Spleen (tissue), 11 donors: Measurements from ENCODE around the gene ADAMTS17. TPM values are rescaled to one million over a fixed set of nuclear protein-coding genes. Genes with fewer than 3 reads are reported as not detected.

ENCODE experiments used
- DNase-seq: peaks from one replicate; pipeline ENCODE4 v3.0.0-alpha.2; 2020
- H3K27ac ChIP-seq, 8 donors: fragments of 200-600 bp; sonication (generic) in 7 of 8; 1 replicate in 4 of 8; 2 replicates in 4 of 8; pipeline versions ENCODE4 v1.5.0 to v1.8.0; 2016 to 2021; ENCODE audit warnings: inconsistent platforms in 4 of 8, mild to moderate bottlenecking in 4 of 8, moderate library complexity in 1 of 8
- H3K27me3 ChIP-seq, 7 donors: fragments of 200-600 bp; sonication (generic) in 6 of 7; replicated peaks in 1 of 7; 1 replicate in 4 of 7; 2 replicates in 3 of 7; pipeline versions ENCODE4 v1.5.0 to v1.8.0; 2016 to 2021; ENCODE audit warnings: inconsistent platforms in 3 of 7, mild to moderate bottlenecking in 1 of 7
- H3K36me3 ChIP-seq, 6 donors: fragments of 200-600 bp; sonication (generic) in 5 of 6; 1 replicate in 4 of 6; 2 replicates in 2 of 6; pipeline versions ENCODE4 v1.5.0 to v1.8.0; 2016 to 2021; ENCODE audit warnings: inconsistent platforms in 2 of 6
- H3K4me1 ChIP-seq, 6 donors: fragments of 200-600 bp; sonication (generic) in 5 of 6; 1 replicate in 3 of 6; 2 replicates in 3 of 6; pipeline versions ENCODE4 v1.5.0 to v1.8.0; 2016 to 2021; ENCODE audit warnings: inconsistent platforms in 3 of 6
- H3K4me3 ChIP-seq, 8 donors: fragments of 200-600 bp; sonication (generic) in 7 of 8; 1 replicate in 4 of 8; 2 replicates in 4 of 8; pipeline versions ENCODE4 v1.5.0 to v1.8.0; 2016 to 2021; ENCODE audit warnings: inconsistent platforms in 4 of 8, mild to moderate bottlenecking in 4 of 8, moderate library complexity in 2 of 8
- H3K9me3 ChIP-seq, 8 donors: fragments of 200-600 bp; sonication (generic) in 7 of 8; 1 replicate in 4 of 8; 2 replicates in 4 of 8; pipeline versions ENCODE4 v1.5.0 to v1.8.0; 2016 to 2021; ENCODE audit warnings: inconsistent platforms in 4 of 8
- POLR2A ChIP-seq, 3 donors: fragments of 450-650 bp; IDR thresholded peaks; one replicate each; pipeline ENCODE4 v1.5.1; 2017; ENCODE audit warnings: antibody characterized with exemption in 3 of 3, mild to moderate bottlenecking in 1 of 3
- POLR2AphosphoS5 ChIP-seq, 3 donors: sonication (generic); formaldehyde crosslinking; IDR thresholded peaks; one replicate each; pipeline ENCODE4 v1.5.1; 2017; ENCODE audit warnings: antibody characterized with exemption in 3 of 3
- WGBS, 5 donors: extraction: QIAGEN DNeasy Blood & Tissue Kit in 3 of 5; methylation state at CpG; one replicate each; pipeline versions ENCODE4 v1.1.5 to v1.1.7; 2013 to 2018; 5-methylcytosine and 5-hydroxymethylcytosine counted together
- intact Hi-C: fragments of 100-400 bp; cut with DNase I; formaldehyde crosslinking; loops from one replicate; pipeline ENCODE4 v1.15.0; 2023; ENCODE audit warnings: low total_unique reads
- polyA plus RNA-seq, 3 donors: library from polyadenylated mRNA; stranded (reverse); fragments of 200-250 nt; gene quantifications; one replicate each; pipeline ENCODE4 v1.2.1, GENCODE V29; 2013
- total RNA-seq, 7 donors: library from RNA; depleted of rRNA in 3 of 7; stranded (reverse); fragments of >200 nt in 3 of 7; fragmentation: NEBNext Ultra II Directional in 4 of 7; extraction: Animal tissue kit (Norgen Biotek cat#: 25700) in 4 of 7; gene quantifications; one replicate each; pipeline versions ENCODE4 v1.1.0 to v1.2.1, GENCODE V29; 2016 to 2021
- TF ChIP-seq, protein P1 (sequence below), 11 experiments: fragments of 200-600 bp in 7 of 11; fragments of 450-650 bp in 4 of 11; sonication (generic) in 4 of 11; IDR thresholded peaks in 8 of 11; conservative IDR thresholded peaks in 3 of 11; 1 replicate in 7 of 11; 2 replicates in 4 of 11; pipeline versions ENCODE4 v1.4.0 to v1.8.0; 2016 to 2021; ENCODE audit warnings: antibody characterized with exemption in 11 of 11, inconsistent platforms in 4 of 11, mild to moderate bottlenecking in 1 of 11
- donor health status: healthy with polysubstance abuse.
- donor health status: DM: no; HTN: no; CAD: no; lungs with moderate emphysema.
- donor health status: DM: no; HTN: no; CAD: no.
- donor health status: Bipolar disorder and iron deficiency.
- donor health status: healthy.
- donor health status: DM: no; HTN: no; CAD: no.
- donor health status: DM: yes; HTN: yes; CAD: no.

The ADAMTS17 gene
- total and polyA plus RNA-seq, 10 donors, result 0.21 to 13.2 (median 5.8) TPM

DNA sequence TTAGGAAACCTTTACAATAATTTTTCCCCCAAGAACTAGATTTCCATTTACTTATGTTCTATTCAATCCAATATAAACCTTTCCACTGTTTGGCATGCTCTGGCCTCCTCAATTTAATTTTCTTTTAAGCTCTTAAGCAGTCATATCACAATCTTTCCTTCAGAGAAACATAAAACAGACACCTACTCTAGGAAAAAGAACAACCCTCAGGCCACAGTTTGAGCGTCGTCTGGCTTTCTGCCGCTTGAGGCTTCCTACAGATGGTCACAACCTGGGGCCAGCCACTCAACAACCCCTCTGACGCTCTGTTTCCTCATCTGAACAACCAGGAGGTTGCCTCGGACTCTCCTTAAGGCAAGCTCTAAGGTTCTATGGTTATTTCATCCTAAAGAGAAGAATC lies 143.3 kb downstream of the ADAMTS17 start:
- Histone ChIP-seq H3K36me3 (no peaks in the 10 kb centered on the region), H3K4me1 (peaks cover 0 to 13% (median 5%) of the 10 kb centered on the region in 6 donors), H3K27me3 (peaks cover 0 to 11% (median 0%) of the 10 kb centered on the region in 7 donors), H3K4me3 (no peak overlapping the region), H3K9me3 (no peaks in the 10 kb centered on the region), H3K27ac (no peak overlapping the region)
- TF ChIP-seq POLR2AphosphoS5 (IDR thresholded peaks at IDR 0.05), result no peak
- TF ChIP-seq, protein P1, sequence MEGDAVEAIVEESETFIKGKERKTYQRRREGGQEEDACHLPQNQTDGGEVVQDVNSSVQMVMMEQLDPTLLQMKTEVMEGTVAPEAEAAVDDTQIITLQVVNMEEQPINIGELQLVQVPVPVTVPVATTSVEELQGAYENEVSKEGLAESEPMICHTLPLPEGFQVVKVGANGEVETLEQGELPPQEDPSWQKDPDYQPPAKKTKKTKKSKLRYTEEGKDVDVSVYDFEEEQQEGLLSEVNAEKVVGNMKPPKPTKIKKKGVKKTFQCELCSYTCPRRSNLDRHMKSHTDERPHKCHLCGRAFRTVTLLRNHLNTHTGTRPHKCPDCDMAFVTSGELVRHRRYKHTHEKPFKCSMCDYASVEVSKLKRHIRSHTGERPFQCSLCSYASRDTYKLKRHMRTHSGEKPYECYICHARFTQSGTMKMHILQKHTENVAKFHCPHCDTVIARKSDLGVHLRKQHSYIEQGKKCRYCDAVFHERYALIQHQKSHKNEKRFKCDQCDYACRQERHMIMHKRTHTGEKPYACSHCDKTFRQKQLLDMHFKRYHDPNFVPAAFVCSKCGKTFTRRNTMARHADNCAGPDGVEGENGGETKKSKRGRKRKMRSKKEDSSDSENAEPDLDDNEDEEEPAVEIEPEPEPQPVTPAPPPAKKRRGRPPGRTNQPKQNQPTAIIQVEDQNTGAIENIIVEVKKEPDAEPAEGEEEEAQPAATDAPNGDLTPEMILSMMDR (IDR thresholded peaks at IDR 0.05 in 8 of 11, conservative IDR thresholded peaks at IDR 0.05 in 3 of 11), result no peak
- TF ChIP-seq POLR2A (IDR thresholded peaks at IDR 0.05), result no peak
- DNase-seq, result peak; percentile 10
- WGBS, 5 donors, result 78 to 85% (median 82%) methylated on average over 5 of the region's 5 CpGs
- intact Hi-C loops, result no loop called here

DNA sequence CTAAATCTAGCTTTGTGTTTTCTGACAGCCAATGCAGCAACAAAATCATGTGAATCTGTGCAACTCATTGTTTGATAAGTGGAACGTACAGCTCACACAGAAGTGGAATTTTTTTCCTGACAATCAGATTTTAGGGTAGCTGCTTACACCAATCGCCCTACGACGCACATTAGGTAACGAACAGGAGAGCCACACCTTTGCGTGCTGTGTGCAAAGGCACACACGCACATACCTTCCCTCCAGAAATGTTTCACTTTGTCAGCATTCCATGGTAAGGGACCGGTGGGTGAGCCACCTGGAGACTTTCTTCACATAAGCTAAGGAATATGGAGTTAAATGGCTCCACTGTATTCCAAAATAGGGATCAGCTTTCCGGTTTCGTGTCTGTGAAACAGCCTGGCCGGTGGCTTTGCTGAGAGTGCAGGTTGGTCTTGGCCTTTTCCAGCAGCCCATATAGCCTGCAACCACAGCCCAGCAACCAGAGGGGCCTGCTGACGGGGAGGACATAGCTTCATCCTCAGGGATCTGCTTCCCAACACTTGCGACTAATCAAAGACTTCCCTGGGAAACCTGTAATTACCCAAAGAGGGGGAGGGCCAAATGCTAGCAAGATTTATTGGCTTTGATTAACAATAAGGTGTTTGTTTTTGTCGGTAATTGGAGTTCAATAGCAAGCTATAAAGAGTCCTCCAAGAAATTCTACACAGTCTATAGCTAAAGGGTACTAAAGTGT lies 145.3 kb downstream of the ADAMTS17 start:
- Histone ChIP-seq H3K4me1 (peaks cover 0 to 12% (median 0%) of the 10 kb centered on the region in 6 donors), H3K27me3 (peaks cover 0 to 11% (median 0%) of the 10 kb centered on the region in 7 donors), H3K36me3 (no peaks in the 10 kb centered on the region), H3K4me3 (no peak overlapping the region), H3K27ac (no peak overlapping the region), H3K9me3 (no peaks in the 10 kb centered on the region)
- DNase-seq, result peak; percentile 33
- no peak for TF ChIP-seq POLR2A (IDR thresholded peaks at IDR 0.05)
- TF ChIP-seq, protein P1 (IDR thresholded peaks at IDR 0.05 in 8 of 11, conservative IDR thresholded peaks at IDR 0.05 in 3 of 11), result no peak
- TF ChIP-seq POLR2AphosphoS5 (IDR thresholded peaks at IDR 0.05), result no peak
- WGBS, 5 donors, result 81 to 86% (median 83%) methylated on average over 12 to 14 of the region's 14 CpGs
- intact Hi-C loops, result no loop called here

DNA sequence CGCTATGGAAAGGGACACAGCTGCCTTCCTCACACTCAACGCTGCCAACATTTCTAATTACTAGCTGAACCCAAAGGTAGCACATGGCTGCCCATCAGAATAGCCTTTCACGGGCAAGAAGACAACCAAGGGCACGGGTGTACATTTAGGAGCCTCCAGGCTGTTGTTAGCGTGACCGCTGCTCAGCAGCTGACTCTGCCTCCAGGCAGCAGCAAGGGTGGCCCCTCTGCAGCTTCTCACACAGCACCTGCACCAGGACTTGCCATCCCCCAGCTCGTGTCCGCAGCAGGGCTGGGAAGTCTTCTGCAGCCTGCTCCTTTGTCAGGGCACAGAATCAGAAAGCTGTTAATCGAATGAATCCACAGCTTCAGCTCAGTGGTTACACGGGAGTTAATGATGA lies 146.8 kb downstream of the ADAMTS17 start:
- intact Hi-C loops, result no loop called here
- 86 to 90% (median 88%) methylated on average over 10 of the region's 10 CpGs for WGBS, 5 donors

More for the DNA sequence above, 146.8 kb downstream of the ADAMTS17 start:
- H3K4me1 ChIP-seq, result no peaks in the 10 kb centered on the region
- no peak overlapping the region for H3K4me3 ChIP-seq
- H3K36me3 ChIP-seq, result no peaks in the 10 kb centered on the region
- DNase-seq, result peak; percentile 55
- H3K27me3 ChIP-seq, result peaks cover 0 to 3% (median 0%) of the 10 kb centered on the region in 7 donors
- H3K27ac ChIP-seq, result no peak overlapping the region
- H3K9me3 ChIP-seq, result no peaks in the 10 kb centered on the region
- TF ChIP-seq POLR2AphosphoS5 (IDR thresholded peaks at IDR 0.05), result no peak
- TF ChIP-seq, protein P1 (IDR thresholded peaks at IDR 0.05 in 8 of 11, conservative IDR thresholded peaks at IDR 0.05 in 3 of 11), result no peak
- no peak for TF ChIP-seq POLR2A (IDR thresholded peaks at IDR 0.05)
